Vagina (tissue), 2 donors: ENCODE data around the gene NUDT13.

Experiments
- POLR2A ChIP-seq, 2 donors: fragments of 450-650 bp; IDR thresholded peaks; one replicate each; pipeline ENCODE4 v1.6.1; 2017; ENCODE audit warnings: antibody characterized with exemption in 2 of 2, mild to moderate bottlenecking in 2 of 2, moderate library complexity in 2 of 2
- TF ChIP-seq, protein P1 (sequence below), 3 experiments: fragments of 450-650 bp in 2 of 3; fragments of 200-600 bp in 1 of 3; sonication (generic) in 1 of 3; IDR thresholded peaks; one replicate each; pipeline ENCODE4 v1.5.1; 2017 to 2019; ENCODE audit warnings: antibody characterized with exemption in 3 of 3, mild to moderate bottlenecking in 2 of 3, moderate library complexity in 2 of 3

- TF ChIP-seq, protein P1, sequence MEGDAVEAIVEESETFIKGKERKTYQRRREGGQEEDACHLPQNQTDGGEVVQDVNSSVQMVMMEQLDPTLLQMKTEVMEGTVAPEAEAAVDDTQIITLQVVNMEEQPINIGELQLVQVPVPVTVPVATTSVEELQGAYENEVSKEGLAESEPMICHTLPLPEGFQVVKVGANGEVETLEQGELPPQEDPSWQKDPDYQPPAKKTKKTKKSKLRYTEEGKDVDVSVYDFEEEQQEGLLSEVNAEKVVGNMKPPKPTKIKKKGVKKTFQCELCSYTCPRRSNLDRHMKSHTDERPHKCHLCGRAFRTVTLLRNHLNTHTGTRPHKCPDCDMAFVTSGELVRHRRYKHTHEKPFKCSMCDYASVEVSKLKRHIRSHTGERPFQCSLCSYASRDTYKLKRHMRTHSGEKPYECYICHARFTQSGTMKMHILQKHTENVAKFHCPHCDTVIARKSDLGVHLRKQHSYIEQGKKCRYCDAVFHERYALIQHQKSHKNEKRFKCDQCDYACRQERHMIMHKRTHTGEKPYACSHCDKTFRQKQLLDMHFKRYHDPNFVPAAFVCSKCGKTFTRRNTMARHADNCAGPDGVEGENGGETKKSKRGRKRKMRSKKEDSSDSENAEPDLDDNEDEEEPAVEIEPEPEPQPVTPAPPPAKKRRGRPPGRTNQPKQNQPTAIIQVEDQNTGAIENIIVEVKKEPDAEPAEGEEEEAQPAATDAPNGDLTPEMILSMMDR (IDR thresholded peaks at IDR 0.05): no peak
- no peak for TF ChIP-seq POLR2A (IDR thresholded peaks at IDR 0.05)
Measured at GRCh38 chr10:73168465-73168803, 58.2 kb downstream of the NUDT13 start.
